ENCODE data around the gene PLET1. TPM values are rescaled to one million over a fixed set of nuclear protein-coding genes. Genes with fewer than 3 reads are reported as not detected.

PLET1 gene
- total and polyA plus RNA-seq, 2 donors (not counting 3 experiments of a cell fraction or from before 2014, with no cell fraction given), result not detected

DNA sequence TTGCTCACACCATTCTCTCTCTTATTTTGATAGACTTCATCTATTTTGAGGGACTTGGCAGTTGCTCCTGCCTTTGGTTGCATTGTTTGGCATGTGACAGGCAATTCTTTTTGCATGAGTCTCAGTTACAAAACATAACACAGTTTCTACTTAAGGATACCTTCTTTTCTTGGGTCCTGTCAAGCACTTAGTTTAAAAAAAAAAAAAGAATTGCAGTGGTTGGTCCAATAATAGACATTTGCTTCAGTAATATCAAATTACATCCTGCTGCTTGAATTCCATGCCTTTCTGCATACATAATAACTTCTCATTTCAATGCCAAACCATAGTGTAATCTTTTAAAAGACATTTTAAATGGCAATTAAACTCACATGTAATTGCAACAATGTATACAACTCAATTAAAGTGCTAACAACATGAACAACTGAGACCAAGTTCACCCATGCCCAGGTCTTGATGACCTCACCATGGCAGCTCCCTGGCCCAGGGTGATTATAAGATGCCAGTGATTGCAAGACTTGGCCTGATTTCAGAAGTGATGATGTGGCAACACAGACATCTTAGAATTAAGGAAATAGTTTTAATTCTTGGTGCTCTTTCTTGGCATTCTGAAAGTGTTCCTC, 32.2 kb upstream of the PLET1 start:
- ChIA-PET POLR2A (no interaction called here), CTCF (interaction anchor here (0.6 to 3.6 kb wide), 5 partner anchors 12 to 296 kb away, joined by 3 to 16 read pairs (median 3); no protein-coding TSS in a partner anchor)
- no peak overlapping the region for H3K9ac ChIP-seq (replicated peaks; ENCODE audit: extremely low read depth, insufficient read depth, low read length)
- no peaks in the 10 kb centered on the region for H3K9me1 ChIP-seq (replicated peaks; ENCODE audit: control insufficient read depth, extremely low read depth, insufficient read depth, low read length)
- DNase-seq (ENCODE audit: low read depth, low spot score) (peak; percentile 76), FAIRE-seq (peak; percentile 72)
- BruUV-seq (replicated peaks), result no TSS peak
- TF ChIP-seq FOS (IDR thresholded peaks at IDR 0.05; ENCODE audit: borderline replicate concordance, insufficient read depth, low read length) (peak; percentile 37), POLR2AphosphoS5 (IDR thresholded peaks at IDR 0.05; ENCODE audit: insufficient read depth, low read depth, low read length) (no peak), JUN (IDR thresholded peaks at IDR 0.05; ENCODE audit: borderline replicate concordance, insufficient read depth, insufficient read length, low read depth) (no peak), MYC (IDR thresholded peaks at IDR 0.05; ENCODE audit: low read depth, low read length) (no peak), EZH2 (IDR thresholded peaks at IDR 0.05; ENCODE audit: borderline replicate concordance, low read depth, low read length, severe bottlenecking) (no peak), POLR2A (IDR thresholded peaks at IDR 0.05; ENCODE audit: low read depth, low read length) (no peak), GATA2 (IDR thresholded peaks at IDR 0.05; ENCODE audit: insufficient read depth, insufficient read length, low read depth, low read length) (peak; percentile 75)
- TF ChIP-seq, protein P1, sequence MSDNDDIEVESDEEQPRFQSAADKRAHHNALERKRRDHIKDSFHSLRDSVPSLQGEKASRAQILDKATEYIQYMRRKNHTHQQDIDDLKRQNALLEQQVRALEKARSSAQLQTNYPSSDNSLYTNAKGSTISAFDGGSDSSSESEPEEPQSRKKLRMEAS (IDR thresholded peaks at IDR 0.05; ENCODE audit: insufficient read depth, insufficient read length), result no peak
- TF ChIP-seq, protein P2, sequence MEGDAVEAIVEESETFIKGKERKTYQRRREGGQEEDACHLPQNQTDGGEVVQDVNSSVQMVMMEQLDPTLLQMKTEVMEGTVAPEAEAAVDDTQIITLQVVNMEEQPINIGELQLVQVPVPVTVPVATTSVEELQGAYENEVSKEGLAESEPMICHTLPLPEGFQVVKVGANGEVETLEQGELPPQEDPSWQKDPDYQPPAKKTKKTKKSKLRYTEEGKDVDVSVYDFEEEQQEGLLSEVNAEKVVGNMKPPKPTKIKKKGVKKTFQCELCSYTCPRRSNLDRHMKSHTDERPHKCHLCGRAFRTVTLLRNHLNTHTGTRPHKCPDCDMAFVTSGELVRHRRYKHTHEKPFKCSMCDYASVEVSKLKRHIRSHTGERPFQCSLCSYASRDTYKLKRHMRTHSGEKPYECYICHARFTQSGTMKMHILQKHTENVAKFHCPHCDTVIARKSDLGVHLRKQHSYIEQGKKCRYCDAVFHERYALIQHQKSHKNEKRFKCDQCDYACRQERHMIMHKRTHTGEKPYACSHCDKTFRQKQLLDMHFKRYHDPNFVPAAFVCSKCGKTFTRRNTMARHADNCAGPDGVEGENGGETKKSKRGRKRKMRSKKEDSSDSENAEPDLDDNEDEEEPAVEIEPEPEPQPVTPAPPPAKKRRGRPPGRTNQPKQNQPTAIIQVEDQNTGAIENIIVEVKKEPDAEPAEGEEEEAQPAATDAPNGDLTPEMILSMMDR (IDR thresholded peaks at IDR 0.05; ENCODE audit: extremely low read depth in 1 of 2, insufficient read depth in 1 of 2, low read depth in 1 of 2, low read length in 2 of 2), result no peak
- H3K79me2 ChIP-seq (ENCODE audit: control insufficient read depth, insufficient read depth, low read length), result no peaks in the 10 kb centered on the region
- H3K9me3 ChIP-seq (replicated peaks; ENCODE audit: control insufficient read depth, insufficient read depth, low read length), result no peaks in the 10 kb centered on the region
- dilution Hi-C loops (cut with MboI; ENCODE audit: extremely low pct_ligation_motif_present, low sequenced_read_pairs) (no loop called here), intact Hi-C loops (cut with micrococcal nuclease) (loop anchor here (5.0 to 10.0 kb wide), 2 partner anchors 319 to 502 kb away; no protein-coding TSS in a partner anchor)
- H3K4me3 ChIP-seq (replicated peaks in 1 of 3; ENCODE audit: insufficient read depth in 1 of 3, low read depth in 1 of 3, low read length in 3 of 3), result no peak overlapping the region
- H3K27ac ChIP-seq (ENCODE audit: insufficient read depth, low read depth, low read length), result peak overlapping the region; percentile 54
- H4K20me1 ChIP-seq (replicated peaks; ENCODE audit: control insufficient read depth, extremely low read depth, insufficient read depth, low read length), result no peaks in the 10 kb centered on the region
- peak overlapping the region; percentile 40 for H3K4me2 ChIP-seq (ENCODE audit: insufficient read depth, low read length)
- H3K27me3 ChIP-seq (ENCODE audit: control insufficient read depth in 2 of 2, insufficient read depth in 2 of 2, low read length in 2 of 2), result no peaks in the 10 kb centered on the region
- peaks cover 29% of the 10 kb centered on the region for H3K4me1 ChIP-seq (ENCODE audit: control insufficient read depth, extremely low read depth, insufficient read depth, low read length)
- H3K36me3 ChIP-seq (ENCODE audit: control insufficient read depth in 2 of 2, extremely low read depth in 1 of 2, insufficient read depth in 2 of 2, low read length in 2 of 2), result no peaks in the 10 kb centered on the region
- H2AFZ ChIP-seq (ENCODE audit: low read depth, low read length), result peak overlapping the region; percentile 36

Data from endothelial cell of umbilical vein (primary cell).